Sigmoid colon (tissue), 4 donors: ENCODE measurements around the gene ABAT.

Experiments used
- CTCF ChIP-seq, 4 experiments: fragments of 450-650 bp in 3 of 4; fragments of 200-600 bp in 1 of 4; IDR thresholded peaks; one replicate each; pipeline ENCODE4 v1.5.1; 2016 to 2019; ENCODE audit warnings: antibody characterized with exemption in 4 of 4, mild to moderate bottlenecking in 3 of 4, moderate library complexity in 2 of 4
- EP300 ChIP-seq, 4 donors: sonication (generic); formaldehyde crosslinking; IDR thresholded peaks; one replicate each; pipeline ENCODE4 v1.6.1; 2017; ENCODE audit warnings: antibody characterized with exemption in 4 of 4
- POLR2A ChIP-seq, 2 donors: fragments of 450-650 bp; IDR thresholded peaks; one replicate each; pipeline ENCODE4 v1.6.1; 2016; ENCODE audit warnings: antibody characterized with exemption in 2 of 2, mild to moderate bottlenecking in 2 of 2, moderate library complexity in 2 of 2
- POLR2AphosphoS5 ChIP-seq, 4 donors: sonication (generic); formaldehyde crosslinking; IDR thresholded peaks; one replicate each; pipeline ENCODE4 v1.6.1; 2017; ENCODE audit warnings: antibody characterized with exemption in 4 of 4

DNA sequence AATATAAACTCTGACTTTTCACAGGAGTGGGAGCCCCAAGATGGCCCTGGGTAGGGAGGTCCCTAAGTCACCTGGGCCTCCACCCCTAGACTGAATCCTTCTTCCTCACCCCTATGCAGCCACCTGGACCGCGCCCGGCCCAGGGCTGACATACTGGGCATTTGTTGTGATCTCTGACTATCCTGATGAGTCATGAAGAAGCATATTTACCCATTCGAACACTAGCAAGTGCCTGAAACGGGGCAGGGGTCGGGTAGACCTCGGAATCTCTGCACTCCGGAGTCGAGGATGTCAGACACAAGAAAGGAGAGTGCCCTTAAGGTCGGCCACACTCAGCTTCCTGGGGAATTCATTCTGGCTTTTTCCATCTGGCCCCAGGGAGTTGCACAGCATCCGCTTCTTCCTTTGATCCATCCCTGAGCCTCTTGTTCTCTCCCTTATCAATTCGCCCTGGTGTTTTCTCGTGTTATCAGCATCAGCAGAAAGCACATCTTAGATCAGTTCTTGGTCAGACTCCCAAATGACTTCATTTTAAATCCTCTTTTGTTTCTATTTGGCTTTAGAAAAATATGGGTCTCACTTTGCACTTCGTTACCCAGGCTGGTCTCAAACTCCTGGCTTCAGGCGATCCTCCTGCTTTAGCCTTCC lies 42.5 kb upstream of the ABAT start:
- no peak for TF ChIP-seq POLR2A (IDR thresholded peaks at IDR 0.05)
- TF ChIP-seq CTCF (IDR thresholded peaks at IDR 0.05) = no peak
- no peak for TF ChIP-seq POLR2AphosphoS5 (IDR thresholded peaks at IDR 0.05)
- TF ChIP-seq EP300 (IDR thresholded peaks at IDR 0.05) = no peak
